Measurements from ENCODE around the gene UNC5B.
"Not testable (repeated sequence)": the region's sequence is repeated elsewhere in the genome, so short reads cannot be mapped to it uniquely, and the experiment has no call there.

DNA sequence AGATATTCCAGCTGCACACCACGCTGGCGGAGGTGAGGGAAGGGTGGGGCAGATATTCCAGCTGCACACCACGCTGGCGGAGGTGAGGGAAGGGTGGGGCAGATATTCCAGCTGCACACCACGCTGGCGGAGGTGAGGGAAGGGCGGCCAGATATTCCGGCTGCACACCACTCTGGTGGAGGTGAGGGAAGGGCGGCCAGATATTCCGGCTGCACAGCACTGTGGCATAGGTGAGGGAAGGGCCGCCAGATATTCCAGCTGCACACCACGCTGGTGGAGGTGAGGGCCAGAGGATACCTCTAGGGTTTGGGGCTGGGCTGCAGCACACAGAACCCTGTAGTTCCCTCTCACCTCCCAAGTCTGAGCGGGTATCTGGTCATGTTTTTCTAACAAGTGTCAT lies 84.4 kb downstream of the UNC5B start:
- TF ChIP-seq POLR2AphosphoS5 (IDR thresholded peaks at IDR 0.05; ENCODE audit: borderline replicate concordance, low read depth, low read length); EZH2 (IDR thresholded peaks at IDR 0.05): not testable (repeated sequence)
